RWPE2 (cell line): Measurements from ENCODE around the gene MCCC1.

ENCODE experiments used
- ATAC-seq: fragments of 200-7000 bp; cut with Tn5 transposase; 3 replicates; pipeline ENCODE4 v1.9.1; 2021; ENCODE audit warnings: low read depth
- DNase-seq: peaks from one replicate; pipeline ENCODE4 v3.0.0-alpha.2; 2020; ENCODE audit warnings: low spot score
- H3K27ac ChIP-seq: fragments of 450-650 bp; 2 replicates; pipeline ENCODE4 v1.5.1; 2017; ENCODE audit warnings: mild to moderate bottlenecking; ENCODE audit not compliant: poor library complexity, severe bottlenecking
- H3K27me3 ChIP-seq: fragments of 250-450 bp; sonication (Bioruptor Pico); 2 replicates; pipeline ENCODE4 v1.5.1; 2021; ENCODE audit warnings: mild to moderate bottlenecking, moderate library complexity; ENCODE audit not compliant: insufficient read depth, poor library complexity, severe bottlenecking
- H3K36me3 ChIP-seq: fragments of 250-450 bp; sonication (Bioruptor Pico); 2 replicates; pipeline ENCODE4 v1.5.1; 2020; ENCODE audit warnings: low read depth, mild to moderate bottlenecking, moderate library complexity
- H3K4me1 ChIP-seq: fragments of 250-450 bp; sonication (Bioruptor Pico); 2 replicates; pipeline ENCODE4 v1.5.1; 2021; ENCODE audit warnings: mild to moderate bottlenecking, moderate library complexity; ENCODE audit not compliant: insufficient read depth, poor library complexity, severe bottlenecking
- H3K4me3 ChIP-seq: fragments of 250-450 bp; sonication (Bioruptor Pico); 2 replicates; pipeline ENCODE4 v1.5.1; 2021; ENCODE audit warnings: mild to moderate bottlenecking, moderate library complexity; ENCODE audit not compliant: severe bottlenecking
- H3K9me3 ChIP-seq: fragments of 250-450 bp; sonication (Bioruptor Pico); 2 replicates; pipeline ENCODE4 v1.5.1; 2021; ENCODE audit warnings: mild to moderate bottlenecking, moderate library complexity; ENCODE audit not compliant: severe bottlenecking
- TF ChIP-seq, protein P1 (sequence below): fragments of 450-650 bp; IDR thresholded peaks from one replicate; pipeline ENCODE4 v1.5.1; 2017; ENCODE audit warnings: mild to moderate bottlenecking, moderate library complexity; ENCODE audit not compliant: poor library complexity, severe bottlenecking

MCCC1 gene

GRCh38 chr3:183094711-183095110 is 4.6 kb downstream of the MCCC1 start:
- no peak for DNase-seq

GRCh38 chr3:183092256-183092655 is 7.0 kb downstream of the MCCC1 start:
- DNase-seq (no peak), ATAC-seq (no peak)
- no peaks in the 10 kb centered on the region for H3K27me3 ChIP-seq
- H3K9me3 ChIP-seq, result no peaks in the 10 kb centered on the region
- H3K4me3 ChIP-seq, result no peak overlapping the region
- H3K4me1 ChIP-seq, result no peaks in the 10 kb centered on the region
- no peak overlapping the region for H3K27ac ChIP-seq
- H3K36me3 ChIP-seq, result peaks cover 16% of the 10 kb centered on the region
- TF ChIP-seq, protein P1, sequence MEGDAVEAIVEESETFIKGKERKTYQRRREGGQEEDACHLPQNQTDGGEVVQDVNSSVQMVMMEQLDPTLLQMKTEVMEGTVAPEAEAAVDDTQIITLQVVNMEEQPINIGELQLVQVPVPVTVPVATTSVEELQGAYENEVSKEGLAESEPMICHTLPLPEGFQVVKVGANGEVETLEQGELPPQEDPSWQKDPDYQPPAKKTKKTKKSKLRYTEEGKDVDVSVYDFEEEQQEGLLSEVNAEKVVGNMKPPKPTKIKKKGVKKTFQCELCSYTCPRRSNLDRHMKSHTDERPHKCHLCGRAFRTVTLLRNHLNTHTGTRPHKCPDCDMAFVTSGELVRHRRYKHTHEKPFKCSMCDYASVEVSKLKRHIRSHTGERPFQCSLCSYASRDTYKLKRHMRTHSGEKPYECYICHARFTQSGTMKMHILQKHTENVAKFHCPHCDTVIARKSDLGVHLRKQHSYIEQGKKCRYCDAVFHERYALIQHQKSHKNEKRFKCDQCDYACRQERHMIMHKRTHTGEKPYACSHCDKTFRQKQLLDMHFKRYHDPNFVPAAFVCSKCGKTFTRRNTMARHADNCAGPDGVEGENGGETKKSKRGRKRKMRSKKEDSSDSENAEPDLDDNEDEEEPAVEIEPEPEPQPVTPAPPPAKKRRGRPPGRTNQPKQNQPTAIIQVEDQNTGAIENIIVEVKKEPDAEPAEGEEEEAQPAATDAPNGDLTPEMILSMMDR, result no peak

More at GRCh38 chr3:183094711-183095110, 4.6 kb downstream of the MCCC1 start:
- Histone ChIP-seq H3K9me3 (no peaks in the 10 kb centered on the region), H3K36me3 (peaks cover 14% of the 10 kb centered on the region; the same call in 1 of the 2 replicates), H3K4me3 (no peak overlapping the region), H3K4me1 (peaks cover 1% of the 10 kb centered on the region), H3K27me3 (no peaks in the 10 kb centered on the region), H3K27ac (no peak overlapping the region)
- peak; percentile 46 for ATAC-seq
- TF ChIP-seq, protein P1, result no peak

GRCh38 chr3:183087184-183087583 is 12.1 kb downstream of the MCCC1 start:
- no peak overlapping the region for H3K27ac ChIP-seq
- no peaks in the 10 kb centered on the region for H3K27me3 ChIP-seq
- DNase-seq (no peak), ATAC-seq (no peak)
- no peaks in the 10 kb centered on the region for H3K4me1 ChIP-seq
- H3K9me3 ChIP-seq, result no peaks in the 10 kb centered on the region
- no peak overlapping the region for H3K4me3 ChIP-seq
- TF ChIP-seq, protein P1, result no peak
- H3K36me3 ChIP-seq, result peaks cover 28% of the 10 kb centered on the region

DNA sequence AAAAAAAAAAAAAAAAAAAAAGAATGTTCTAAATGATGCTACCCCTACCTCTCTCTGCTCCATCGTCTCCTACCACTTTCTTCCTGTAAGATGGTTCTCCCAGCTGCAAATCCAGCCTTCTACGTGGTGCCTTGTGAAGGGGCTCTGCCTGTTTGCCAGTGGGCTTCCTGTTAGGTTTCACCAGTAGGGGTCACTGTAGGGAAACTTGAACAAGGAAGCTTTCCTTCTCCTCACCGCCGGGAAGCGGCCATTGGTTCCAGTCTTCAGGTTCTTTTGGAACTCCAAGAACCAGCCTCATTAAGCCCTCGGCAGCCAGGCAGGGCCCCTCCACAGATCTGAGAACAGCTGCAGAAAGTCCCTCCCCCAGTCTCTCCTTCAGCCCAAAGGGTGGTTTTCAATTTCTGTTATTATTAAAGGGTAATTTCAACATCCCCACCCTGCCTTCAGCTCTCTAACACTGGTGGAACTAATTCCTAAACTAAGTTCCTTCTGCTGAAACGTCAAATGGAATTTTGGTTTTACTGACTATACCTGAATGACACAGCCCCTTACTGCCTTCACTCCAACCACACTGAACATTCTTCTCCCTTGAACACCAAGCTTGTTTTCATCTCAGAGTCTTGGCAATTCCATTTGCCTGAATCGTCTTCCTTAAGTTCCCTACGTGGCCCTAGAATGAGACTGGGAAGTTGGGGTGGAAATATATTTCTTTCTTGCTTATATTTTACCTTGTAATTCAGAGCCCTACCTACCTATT is 13.5 kb downstream of the MCCC1 start:
- H3K4me1 ChIP-seq, result no peaks in the 10 kb centered on the region
- no peaks in the 10 kb centered on the region for H3K9me3 ChIP-seq
- no peak overlapping the region for H3K4me3 ChIP-seq
- no peak overlapping the region for H3K27ac ChIP-seq
- H3K36me3 ChIP-seq, result peaks cover 28% of the 10 kb centered on the region
- ATAC-seq, result no peak
- no peaks in the 10 kb centered on the region for H3K27me3 ChIP-seq
- TF ChIP-seq, protein P1, result no peak
- no peak for DNase-seq

- no peak for ATAC-seq
- Histone ChIP-seq H3K27ac (no peak overlapping the region), H3K9me3 (no peaks in the 10 kb centered on the region), H3K27me3 (no peaks in the 10 kb centered on the region), H3K4me1 (no peaks in the 10 kb centered on the region), H3K4me3 (no peak overlapping the region), H3K36me3 (peaks cover 23% of the 10 kb centered on the region)
- no peak for DNase-seq
- TF ChIP-seq, protein P1, result no peak
Measured at GRCh38 chr3:183082355-183082915, 16.9 kb downstream of the MCCC1 start.
